ENCODE data around the gene GPRC5C. TPM values are rescaled to one million over a fixed set of nuclear protein-coding genes. Genes with fewer than 3 reads are reported as not detected.

The GPRC5C gene
- total and polyA plus RNA-seq, 2 of the 13 experiments (the other 11 are each of a cell fraction or from before 2014, with no cell fraction given), result 85.6 to 300 TPM

- no peak; the same call in none of the 2 replicates for TF ChIP-seq TIGD3 (CRISPR knock-in tag; IDR thresholded peaks at IDR 0.05; ENCODE audit: borderline replicate concordance)
- no peak for TF ChIP-seq FOSL1 (CRISPR knock-in tag; IDR thresholded peaks at IDR 0.05; ENCODE audit: borderline replicate concordance)
- TF ChIP-seq ZNF121 (CRISPR knock-in tag; IDR thresholded peaks at IDR 0.05), result no peak
- TF ChIP-seq CHD4 (IDR thresholded peaks at IDR 0.05; ENCODE audit: borderline replicate concordance, low read length), result 0 out of 2 replicates have a peak, but pooled peaks have one; percentile 37
- no peak for TF ChIP-seq SUZ12 (IDR thresholded peaks at IDR 0.05; ENCODE audit: low read depth, low read length)
- TF ChIP-seq ZNF780A (CRISPR knock-in tag; IDR thresholded peaks at IDR 0.05), result no peak; the same call in 1 of the 2 replicates
- TF ChIP-seq PBX2 (CRISPR knock-in tag; IDR thresholded peaks at IDR 0.05), result no peak
- no peak for TF ChIP-seq CC2D1A (CRISPR knock-in tag; IDR thresholded peaks at IDR 0.05)
- peak; percentile 60; the same call in 1 of the 2 replicates for TF ChIP-seq HNF1A (IDR thresholded peaks at IDR 0.05; ENCODE audit: low read depth)
- TF ChIP-seq HNF1A (CRISPR knock-in tag; IDR thresholded peaks at IDR 0.05; ENCODE audit: borderline replicate concordance), result peak; percentile 78; the same call in 1 of the 2 replicates
- no peak for TF ChIP-seq MBD4 (IDR thresholded peaks at IDR 0.05; ENCODE audit: borderline replicate concordance, low read length)
- TF ChIP-seq ZNF678 (CRISPR knock-in tag; IDR thresholded peaks at IDR 0.05), result no peak
- no peak for TF ChIP-seq ARID2 (CRISPR knock-in tag; IDR thresholded peaks at IDR 0.05; ENCODE audit: borderline replicate concordance)
- TF ChIP-seq HIC2 (CRISPR knock-in tag; IDR thresholded peaks at IDR 0.05; ENCODE audit: low read depth), result peak; percentile 72
- TF ChIP-seq ZNF354B (CRISPR knock-in tag; IDR thresholded peaks at IDR 0.05), result no peak
- peak; percentile 61 for TF ChIP-seq POLR2AphosphoS5 (IDR thresholded peaks at IDR 0.05; ENCODE audit: low read depth, low read length)
- TF ChIP-seq THYN1 (CRISPR knock-in tag; IDR thresholded peaks at IDR 0.05; ENCODE audit: borderline replicate concordance, low read depth), result 0 out of 2 replicates have a peak, but pooled peaks have one; percentile 42
- TF ChIP-seq KDM4B (CRISPR knock-in tag; IDR thresholded peaks at IDR 0.05), result peak; percentile 86; the same call in 1 of the 2 replicates
- peak; percentile 39 for TF ChIP-seq CREBL2 (CRISPR knock-in tag; IDR thresholded peaks at IDR 0.05; ENCODE audit: borderline replicate concordance)
- no peak for TF ChIP-seq REXO4 (CRISPR knock-in tag; IDR thresholded peaks at IDR 0.05; ENCODE audit: borderline replicate concordance)
- TF ChIP-seq ZNF282 (IDR thresholded peaks at IDR 0.05; ENCODE audit: partially characterized antibody), result no peak
Observed at GRCh38 chr17:74430706-74431567, 951 bp upstream of the GPRC5C start (continued).

All from HepG2 (cell line).